ENCODE results near the gene MIA. TPM values are rescaled to one million over a fixed set of nuclear protein-coding genes. Genes with fewer than 3 reads are reported as not detected.

MIA gene
- total and polyA plus RNA-seq, 7 donors = 2.1 to 19.1 (median 12.0) TPM; not detected in 1

DNA sequence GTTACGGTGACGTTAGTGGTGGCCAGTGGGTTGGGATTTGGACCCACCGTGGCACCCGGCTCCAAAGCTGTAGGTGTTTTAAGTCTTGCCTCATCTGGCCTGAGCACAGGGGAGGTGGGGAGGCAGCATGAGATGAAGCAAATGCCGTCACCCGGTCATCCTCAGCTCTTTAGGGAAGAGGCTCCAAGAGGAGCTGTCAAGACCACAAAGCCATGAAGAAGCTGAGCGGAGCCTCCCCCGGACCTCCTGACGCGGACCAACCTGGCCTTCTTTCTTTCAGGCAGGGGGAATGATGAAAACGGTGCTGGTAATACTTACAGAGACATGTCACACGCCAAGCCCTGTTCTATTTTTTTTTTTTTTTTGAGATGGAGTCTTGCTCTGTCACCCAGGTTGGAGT, 32.4 kb upstream of the MIA start:
- Histone ChIP-seq H3K4me3 (no peak overlapping the region), H3K4me1 (peaks cover 0 to 16% (median 0%) of the 10 kb centered on the region in 4 donors), H3K9me3 (no peaks in the 10 kb centered on the region), H3K27me3 (no peaks in the 10 kb centered on the region), H3K27ac (no peak overlapping the region), H3K36me3 (peaks cover 0 to 25% (median 16%) of the 10 kb centered on the region in 4 donors)
- no peak for DNase-seq
- intact Hi-C loops (cut with DNase I) = no loop called here
- TF ChIP-seq, protein P1, sequence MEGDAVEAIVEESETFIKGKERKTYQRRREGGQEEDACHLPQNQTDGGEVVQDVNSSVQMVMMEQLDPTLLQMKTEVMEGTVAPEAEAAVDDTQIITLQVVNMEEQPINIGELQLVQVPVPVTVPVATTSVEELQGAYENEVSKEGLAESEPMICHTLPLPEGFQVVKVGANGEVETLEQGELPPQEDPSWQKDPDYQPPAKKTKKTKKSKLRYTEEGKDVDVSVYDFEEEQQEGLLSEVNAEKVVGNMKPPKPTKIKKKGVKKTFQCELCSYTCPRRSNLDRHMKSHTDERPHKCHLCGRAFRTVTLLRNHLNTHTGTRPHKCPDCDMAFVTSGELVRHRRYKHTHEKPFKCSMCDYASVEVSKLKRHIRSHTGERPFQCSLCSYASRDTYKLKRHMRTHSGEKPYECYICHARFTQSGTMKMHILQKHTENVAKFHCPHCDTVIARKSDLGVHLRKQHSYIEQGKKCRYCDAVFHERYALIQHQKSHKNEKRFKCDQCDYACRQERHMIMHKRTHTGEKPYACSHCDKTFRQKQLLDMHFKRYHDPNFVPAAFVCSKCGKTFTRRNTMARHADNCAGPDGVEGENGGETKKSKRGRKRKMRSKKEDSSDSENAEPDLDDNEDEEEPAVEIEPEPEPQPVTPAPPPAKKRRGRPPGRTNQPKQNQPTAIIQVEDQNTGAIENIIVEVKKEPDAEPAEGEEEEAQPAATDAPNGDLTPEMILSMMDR (IDR thresholded peaks at IDR 0.05) = no peak
- TF ChIP-seq POLR2AphosphoS5 (IDR thresholded peaks at IDR 0.05) (no peak), POLR2A (IDR thresholded peaks at IDR 0.05) (no peak), EP300 (IDR thresholded peaks at IDR 0.05) (no peak)
- 94% methylated on average over 12 of the region's 12 CpGs for WGBS, 2 donors

DNA sequence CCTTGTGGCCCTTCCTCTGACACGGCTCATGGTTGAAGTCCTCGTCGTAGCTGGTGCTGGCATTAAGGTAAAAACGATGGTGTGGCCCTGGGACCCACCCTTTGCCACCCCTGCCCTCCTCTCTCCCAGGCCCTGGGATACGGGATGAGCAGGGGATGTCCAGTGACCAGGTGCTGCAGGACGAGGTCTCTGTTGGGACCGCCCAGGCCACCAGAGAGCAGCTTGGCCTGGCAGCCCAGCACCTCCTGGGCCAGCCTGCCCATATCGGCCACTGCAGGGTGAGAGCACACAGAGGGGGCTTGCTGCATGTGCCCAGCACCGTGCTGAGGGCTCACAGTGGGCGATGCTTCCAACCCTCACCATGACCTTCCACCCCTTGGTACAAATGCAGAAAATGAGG, 31.4 kb upstream of the MIA start:
- Histone ChIP-seq H3K27ac (no peak overlapping the region), H3K4me3 (no peak overlapping the region), H3K36me3 (peaks cover 0 to 17% (median 11%) of the 10 kb centered on the region in 4 donors), H3K27me3 (no peaks in the 10 kb centered on the region), H3K4me1 (peaks cover 0 to 26% (median under 1%) of the 10 kb centered on the region in 4 donors), H3K9me3 (no peaks in the 10 kb centered on the region)
- DNase-seq = no peak
- WGBS, 2 donors = 90 to 93% methylated on average over 10 of the region's 10 CpGs
- TF ChIP-seq, protein P1 (IDR thresholded peaks at IDR 0.05) = no peak
- TF ChIP-seq EP300 (IDR thresholded peaks at IDR 0.05) (no peak), POLR2AphosphoS5 (IDR thresholded peaks at IDR 0.05) (no peak), POLR2A (IDR thresholded peaks at IDR 0.05) (no peak)
- intact Hi-C loops (cut with DNase I) = no loop called here

DNA sequence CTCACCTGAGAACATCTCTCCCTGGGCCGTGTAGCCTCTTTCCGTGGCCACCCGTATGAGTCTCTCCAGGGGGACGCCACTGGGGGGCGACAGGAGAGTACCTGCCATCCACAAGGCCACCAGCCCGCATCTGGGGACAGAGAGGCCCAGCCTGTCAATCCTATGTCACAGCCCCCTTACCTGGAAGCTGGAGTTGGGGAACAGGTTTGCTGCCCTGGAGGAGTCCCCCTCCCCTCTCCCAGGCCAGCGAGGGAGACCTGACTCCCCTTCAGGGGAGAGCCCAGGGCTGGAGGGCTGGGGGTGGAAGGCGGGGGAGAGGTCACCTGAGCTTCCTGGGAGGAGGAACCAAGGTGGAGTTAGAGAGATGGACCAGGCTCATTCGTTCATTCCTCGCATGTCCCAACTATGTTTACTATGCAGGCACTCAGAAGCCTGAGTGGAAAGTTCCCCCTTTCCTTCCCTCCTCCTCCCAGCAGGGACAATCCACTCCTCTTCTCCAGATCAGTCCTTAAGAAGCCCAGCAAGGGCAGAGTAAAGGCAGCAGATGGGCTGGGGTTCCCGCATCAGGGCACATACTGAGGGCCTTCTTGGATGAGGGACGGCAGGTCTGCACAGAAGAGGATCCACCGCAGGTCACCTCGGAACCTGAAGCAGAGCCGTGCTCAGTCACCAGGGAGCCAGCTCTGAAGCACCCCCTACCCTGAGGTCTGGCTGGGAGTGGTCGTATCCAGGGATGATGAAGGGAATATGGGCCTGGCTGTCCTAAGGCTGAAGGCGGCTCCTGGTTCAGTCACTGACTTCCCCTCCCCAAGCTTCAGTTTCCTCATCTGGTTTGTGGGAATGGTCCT, 30.5 kb upstream of the MIA start:
- TF ChIP-seq EP300 (IDR thresholded peaks at IDR 0.05) = no peak
- TF ChIP-seq POLR2A (IDR thresholded peaks at IDR 0.05) = no peak
- TF ChIP-seq, protein P1 (IDR thresholded peaks at IDR 0.05) = no peak
- no peak for TF ChIP-seq POLR2AphosphoS5 (IDR thresholded peaks at IDR 0.05)
- WGBS, 2 donors = 80 to 82% methylated on average over 17 of the region's 17 CpGs
- intact Hi-C loops (cut with DNase I) = no loop called here
- Histone ChIP-seq H3K27ac (peak overlapping the region in 3 of 4 donors; percentile 10 to 31 (median 17)), H3K4me1 (peaks cover 0 to 34% (median 9%) of the 10 kb centered on the region in 4 donors), H3K4me3 (no peak overlapping the region), H3K27me3 (no peaks in the 10 kb centered on the region), H3K9me3 (no peaks in the 10 kb centered on the region), H3K36me3 (peaks cover 0 to 9% (median 5%) of the 10 kb centered on the region in 4 donors)
- no peak for DNase-seq

DNA sequence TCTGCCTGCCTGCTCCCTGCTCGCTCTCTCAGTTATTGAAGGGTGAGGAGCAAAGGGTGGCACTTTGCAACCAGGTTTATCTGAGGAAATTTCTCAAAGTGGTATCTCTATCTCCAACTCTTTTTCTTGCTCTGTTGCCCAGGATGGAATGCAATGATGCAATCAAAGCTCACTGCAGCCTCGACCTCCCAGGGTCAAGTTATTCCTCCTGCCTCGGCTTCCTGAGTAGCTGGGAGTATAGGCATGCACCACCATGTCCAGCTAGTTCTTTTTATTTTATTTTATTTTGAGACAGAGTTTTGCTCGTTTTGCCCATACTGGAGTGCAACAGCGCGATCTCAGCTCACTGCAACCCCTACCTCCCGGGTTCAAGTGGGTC, 29.9 kb upstream of the MIA start:
- Histone ChIP-seq H3K4me1 (peaks cover 0 to 31% (median 12%) of the 10 kb centered on the region in 4 donors), H3K9me3 (no peaks in the 10 kb centered on the region), H3K36me3 (peaks cover 0 to 3% (median 1%) of the 10 kb centered on the region in 4 donors), H3K27me3 (no peaks in the 10 kb centered on the region), H3K4me3 (no peak overlapping the region), H3K27ac (peak overlapping the region in 3 of 4 donors; percentile 10 to 31 (median 17))
- WGBS, 2 donors = 84 to 87% methylated on average over 7 of the region's 7 CpGs
- TF ChIP-seq POLR2AphosphoS5 (IDR thresholded peaks at IDR 0.05) = no peak
- TF ChIP-seq, protein P1 (IDR thresholded peaks at IDR 0.05) = no peak
- TF ChIP-seq EP300 (IDR thresholded peaks at IDR 0.05) = no peak
- no peak for TF ChIP-seq POLR2A (IDR thresholded peaks at IDR 0.05)
- DNase-seq = no peak
- intact Hi-C loops (cut with DNase I) = no loop called here

All from sigmoid colon (tissue), 7 donors.